ENCODE measurements around the gene CUZD1. TPM values are rescaled to one million over a fixed set of nuclear protein-coding genes. Genes with fewer than 3 reads are reported as not detected.

CUZD1 gene
- total RNA-seq, 4 donors from 2014 or later: 0.42 to 0.76 TPM; not detected in 2

DNA sequence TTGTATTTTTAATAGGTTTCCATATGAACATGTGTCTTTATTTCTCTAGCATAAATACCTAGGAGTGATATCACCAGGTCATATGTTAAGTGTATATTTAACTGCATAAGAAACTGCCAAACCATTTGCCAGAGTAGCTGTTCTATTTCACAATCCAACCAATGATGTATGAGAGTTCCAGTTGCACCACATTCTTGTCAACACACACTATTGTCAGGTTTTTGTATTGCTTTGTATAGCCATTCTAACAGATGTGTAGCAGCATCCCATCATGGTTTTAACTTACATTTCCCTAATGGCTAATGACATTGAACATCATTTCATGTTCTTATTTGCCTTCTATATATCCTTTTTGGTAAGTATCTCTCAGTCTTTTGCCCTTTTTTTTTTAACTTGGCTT, 4.1 kb downstream of the CUZD1 start:
- no peaks in the 10 kb centered on the region for H3K9me3 ChIP-seq
- peaks cover 0 to 28% (median 0%) of the 10 kb centered on the region in 3 donors for H3K36me3 ChIP-seq
- no peak for TF ChIP-seq POLR2A (IDR thresholded peaks at IDR 0.05)
- TF ChIP-seq, protein P1, sequence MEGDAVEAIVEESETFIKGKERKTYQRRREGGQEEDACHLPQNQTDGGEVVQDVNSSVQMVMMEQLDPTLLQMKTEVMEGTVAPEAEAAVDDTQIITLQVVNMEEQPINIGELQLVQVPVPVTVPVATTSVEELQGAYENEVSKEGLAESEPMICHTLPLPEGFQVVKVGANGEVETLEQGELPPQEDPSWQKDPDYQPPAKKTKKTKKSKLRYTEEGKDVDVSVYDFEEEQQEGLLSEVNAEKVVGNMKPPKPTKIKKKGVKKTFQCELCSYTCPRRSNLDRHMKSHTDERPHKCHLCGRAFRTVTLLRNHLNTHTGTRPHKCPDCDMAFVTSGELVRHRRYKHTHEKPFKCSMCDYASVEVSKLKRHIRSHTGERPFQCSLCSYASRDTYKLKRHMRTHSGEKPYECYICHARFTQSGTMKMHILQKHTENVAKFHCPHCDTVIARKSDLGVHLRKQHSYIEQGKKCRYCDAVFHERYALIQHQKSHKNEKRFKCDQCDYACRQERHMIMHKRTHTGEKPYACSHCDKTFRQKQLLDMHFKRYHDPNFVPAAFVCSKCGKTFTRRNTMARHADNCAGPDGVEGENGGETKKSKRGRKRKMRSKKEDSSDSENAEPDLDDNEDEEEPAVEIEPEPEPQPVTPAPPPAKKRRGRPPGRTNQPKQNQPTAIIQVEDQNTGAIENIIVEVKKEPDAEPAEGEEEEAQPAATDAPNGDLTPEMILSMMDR (IDR thresholded peaks at IDR 0.05): no peak
- no peaks in the 10 kb centered on the region for H3K4me1 ChIP-seq
- H3K4me3 ChIP-seq: no peak overlapping the region
- H3K27me3 ChIP-seq: no peaks in the 10 kb centered on the region
- DNase-seq: no peak
- intact Hi-C loops (cut with DNase I): no loop called here
- no peak overlapping the region for H3K27ac ChIP-seq

DNA sequence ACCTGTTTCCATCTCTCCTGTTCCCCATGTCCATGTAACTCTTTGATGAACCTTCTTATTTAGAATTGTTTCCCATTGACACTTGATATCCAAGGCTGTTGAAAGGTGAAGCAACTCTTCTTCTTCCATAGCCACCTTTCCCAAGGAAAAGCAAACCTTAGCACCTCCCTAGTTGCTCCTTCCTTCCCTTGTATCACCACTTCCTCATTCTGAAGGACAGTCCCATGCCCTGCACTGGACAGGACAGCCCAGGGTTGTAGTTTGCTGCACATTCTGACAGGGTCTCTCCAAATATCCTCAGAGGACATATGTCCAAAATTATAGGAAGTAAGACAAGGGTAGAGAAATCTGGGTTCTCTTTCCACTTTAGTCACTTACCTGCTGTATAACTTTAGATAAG, 6.2 kb downstream of the CUZD1 start:
- TF ChIP-seq, protein P1 (IDR thresholded peaks at IDR 0.05): no peak
- intact Hi-C loops (cut with DNase I): no loop called here
- peaks cover 0 to 35% (median 0%) of the 10 kb centered on the region in 3 donors for H3K36me3 ChIP-seq
- H3K4me1 ChIP-seq: no peaks in the 10 kb centered on the region
- DNase-seq: no peak
- H3K27me3 ChIP-seq: no peaks in the 10 kb centered on the region
- H3K4me3 ChIP-seq: no peak overlapping the region
- no peaks in the 10 kb centered on the region for H3K9me3 ChIP-seq
- H3K27ac ChIP-seq: no peak overlapping the region

DNA sequence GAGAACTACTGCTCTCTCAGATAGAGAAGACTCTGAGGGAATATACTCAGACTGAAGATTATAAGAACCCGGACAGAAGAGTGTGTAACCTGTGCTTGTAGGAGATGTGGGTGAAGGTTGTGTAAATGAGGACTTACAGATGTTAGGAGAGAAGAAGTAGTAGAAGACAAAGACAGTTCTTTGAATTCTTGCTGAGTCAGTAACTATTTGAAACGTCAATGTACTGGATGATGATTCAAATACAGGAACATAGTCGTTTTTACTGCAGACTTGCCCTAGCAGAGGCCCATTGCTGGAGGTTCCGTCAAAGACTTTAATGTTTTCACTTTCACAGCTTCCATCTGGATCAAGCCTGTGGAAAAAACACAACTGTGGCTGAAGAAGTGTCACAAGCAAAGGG, 6.8 kb downstream of the CUZD1 start:
- Histone ChIP-seq H3K36me3 (peaks cover 0 to 36% (median 0%) of the 10 kb centered on the region in 3 donors), H3K4me1 (no peaks in the 10 kb centered on the region), H3K4me3 (no peak overlapping the region), H3K27ac (no peak overlapping the region), H3K27me3 (no peaks in the 10 kb centered on the region), H3K9me3 (no peaks in the 10 kb centered on the region)
- intact Hi-C loops (cut with DNase I): no loop called here
- no peak for DNase-seq
- TF ChIP-seq POLR2A (IDR thresholded peaks at IDR 0.05): no peak
- TF ChIP-seq, protein P1 (IDR thresholded peaks at IDR 0.05): no peak
- WGBS, 2 donors: 70 to 80% methylated on average over 4 of the region's 4 CpGs

DNA sequence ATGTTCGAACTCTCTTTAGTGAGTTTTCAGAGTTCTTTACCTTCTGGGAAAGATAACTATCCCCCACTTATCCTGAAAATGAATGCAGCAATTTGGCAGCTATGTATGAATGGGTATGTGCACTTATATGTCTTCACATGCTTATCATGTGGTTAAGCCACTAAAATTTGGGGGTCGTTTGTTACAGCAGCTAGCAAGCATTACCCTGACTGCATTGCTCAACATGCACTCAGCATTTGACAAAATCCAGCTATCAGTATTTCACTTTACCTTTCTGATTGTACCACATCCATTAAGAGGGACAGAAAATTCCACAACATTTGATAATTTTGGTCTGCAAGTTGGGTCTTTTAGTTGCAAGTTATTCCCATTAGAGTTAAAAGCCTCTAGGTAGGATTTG, 9.7 kb downstream of the CUZD1 start:
- no peak for DNase-seq
- TF ChIP-seq, protein P1 (IDR thresholded peaks at IDR 0.05): no peak
- TF ChIP-seq POLR2A (IDR thresholded peaks at IDR 0.05): no peak
- Histone ChIP-seq H3K27ac (no peak overlapping the region), H3K9me3 (no peaks in the 10 kb centered on the region), H3K4me3 (no peak overlapping the region), H3K27me3 (no peaks in the 10 kb centered on the region), H3K4me1 (no peaks in the 10 kb centered on the region), H3K36me3 (peaks cover 0 to 42% (median 0%) of the 10 kb centered on the region in 3 donors)
- WGBS, 2 donors: 78 to 83% methylated on average over 2 of the region's 2 CpGs
- intact Hi-C loops (cut with DNase I): no loop called here

DNA sequence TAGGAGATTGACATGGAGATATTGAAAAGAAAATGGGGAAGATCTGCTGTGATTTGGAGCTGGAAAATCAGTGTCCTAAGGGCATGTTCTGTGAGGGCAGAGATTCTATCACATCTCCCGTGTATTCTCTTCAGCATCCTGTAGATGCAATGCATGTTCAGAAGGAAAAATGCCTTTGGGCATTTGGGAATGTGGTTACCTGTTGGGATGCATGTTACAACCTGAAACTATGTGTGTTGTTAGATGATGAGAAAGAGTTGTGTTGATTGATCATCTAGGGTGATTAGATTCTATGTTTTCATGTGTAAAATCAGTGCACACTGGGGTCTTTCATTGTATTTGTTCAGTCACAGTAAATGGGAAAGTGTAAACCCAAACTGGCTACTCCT, 14.7 kb downstream of the CUZD1 start:
- Histone ChIP-seq H3K27me3 (peaks cover 0 to 15% (median 0%) of the 10 kb centered on the region in 4 donors), H3K4me1 (no peaks in the 10 kb centered on the region), H3K27ac (no peak overlapping the region), H3K9me3 (no peaks in the 10 kb centered on the region), H3K36me3 (peaks cover 0 to 16% (median 0%) of the 10 kb centered on the region in 3 donors), H3K4me3 (no peak overlapping the region)
- TF ChIP-seq POLR2A (IDR thresholded peaks at IDR 0.05): no peak
- TF ChIP-seq, protein P1 (IDR thresholded peaks at IDR 0.05): no peak
- DNase-seq: no peak
- WGBS, 2 donors: 45 to 47% methylated on average over 1 of the region's 1 CpG
- intact Hi-C loops (cut with DNase I): no loop called here

All from esophagus squamous epithelium (tissue), 5 donors.